Measurements from ENCODE around the gene TRIM33.

TRIM33 gene

GRCh38 chr1:114530224-114530623, 19.2 kb upstream of the TRIM33 start:
- no peaks in the 10 kb centered on the region for H3K36me3 Mint-ChIP-seq
- no peak overlapping the region for H3K4me3 Mint-ChIP-seq
- no peaks in the 10 kb centered on the region for H3K9me3 Mint-ChIP-seq (ENCODE audit: low read depth)
- H3K4me1 Mint-ChIP-seq (ENCODE audit: low read depth), result no peaks in the 10 kb centered on the region
- no peak overlapping the region for H3K27ac Mint-ChIP-seq
- H3K27me3 Mint-ChIP-seq, result no peaks in the 10 kb centered on the region

GRCh38 chr1:114524944-114525343, 13.9 kb upstream of the TRIM33 start:
- Mint-ChIP-seq H3K4me3 (no peak overlapping the region), H3K4me1 (ENCODE audit: low read depth) (no peaks in the 10 kb centered on the region), H3K9me3 (ENCODE audit: low read depth) (no peaks in the 10 kb centered on the region), H3K27ac (no peak overlapping the region), H3K27me3 (no peaks in the 10 kb centered on the region), H3K36me3 (no peaks in the 10 kb centered on the region)

- Mint-ChIP-seq H3K4me3 (no peak overlapping the region), H3K36me3 (no peaks in the 10 kb centered on the region), H3K4me1 (ENCODE audit: low read depth) (no peaks in the 10 kb centered on the region), H3K27ac (no peak overlapping the region), H3K9me3 (ENCODE audit: low read depth) (no peaks in the 10 kb centered on the region), H3K27me3 (no peaks in the 10 kb centered on the region)
These were observed 11.2 kb upstream of the TRIM33 start for GRCh38 chr1:114522264-114522575.

- Mint-ChIP-seq H3K4me1 (ENCODE audit: low read depth) (no peaks in the 10 kb centered on the region), H3K36me3 (no peaks in the 10 kb centered on the region), H3K4me3 (no peak overlapping the region), H3K27ac (no peak overlapping the region), H3K27me3 (no peaks in the 10 kb centered on the region), H3K9me3 (ENCODE audit: low read depth) (no peaks in the 10 kb centered on the region)
These were observed 10.6 kb upstream of the TRIM33 start for GRCh38 chr1:114521396-114522263.

- H3K27ac Mint-ChIP-seq, result no peak overlapping the region
- H3K9me3 Mint-ChIP-seq (ENCODE audit: low read depth), result no peaks in the 10 kb centered on the region
- H3K27me3 Mint-ChIP-seq, result no peaks in the 10 kb centered on the region
- no peaks in the 10 kb centered on the region for H3K36me3 Mint-ChIP-seq
- H3K4me1 Mint-ChIP-seq (ENCODE audit: low read depth), result peaks cover 6% of the 10 kb centered on the region
- H3K4me3 Mint-ChIP-seq, result no peak overlapping the region
These were observed 6.3 kb upstream of the TRIM33 start for GRCh38 chr1:114517348-114517747.

- Mint-ChIP-seq H3K4me1 (ENCODE audit: low read depth) (peaks cover 35% of the 10 kb centered on the region), H3K9me3 (ENCODE audit: low read depth) (no peaks in the 10 kb centered on the region), H3K27me3 (no peaks in the 10 kb centered on the region), H3K4me3 (peak overlapping the region; percentile 98), H3K27ac (peak overlapping the region; percentile 59), H3K36me3 (no peaks in the 10 kb centered on the region)
These were observed 1.7 kb upstream of the TRIM33 start for GRCh38 chr1:114512595-114513280.

GRCh38 chr1:114510274-114511031, 550 bp downstream of the TRIM33 start:
- H3K36me3 Mint-ChIP-seq, result peaks cover 2% of the 10 kb centered on the region
- peak overlapping the region; percentile 78 for H3K27ac Mint-ChIP-seq
- peak overlapping the region; percentile 92 for H3K4me3 Mint-ChIP-seq
- no peaks in the 10 kb centered on the region for H3K27me3 Mint-ChIP-seq
- peaks cover 53% of the 10 kb centered on the region for H3K4me1 Mint-ChIP-seq (ENCODE audit: low read depth)
- H3K9me3 Mint-ChIP-seq (ENCODE audit: low read depth), result no peaks in the 10 kb centered on the region

- peak overlapping the region; percentile 92 for H3K4me3 Mint-ChIP-seq
- H3K27me3 Mint-ChIP-seq, result no peaks in the 10 kb centered on the region
- H3K4me1 Mint-ChIP-seq (ENCODE audit: low read depth), result peaks cover 60% of the 10 kb centered on the region
- H3K36me3 Mint-ChIP-seq, result peaks cover 4% of the 10 kb centered on the region
- peak overlapping the region; percentile 78 for H3K27ac Mint-ChIP-seq
- H3K9me3 Mint-ChIP-seq (ENCODE audit: low read depth), result no peaks in the 10 kb centered on the region
These were observed 1.3 kb downstream of the TRIM33 start for GRCh38 chr1:114509596-114510273.

GRCh38 chr1:114508386-114508898, 2.6 kb downstream of the TRIM33 start:
- Mint-ChIP-seq H3K9me3 (ENCODE audit: low read depth) (no peaks in the 10 kb centered on the region), H3K4me3 (peak overlapping the region; percentile 92), H3K36me3 (peaks cover 4% of the 10 kb centered on the region), H3K27ac (peak overlapping the region; percentile 30), H3K27me3 (no peaks in the 10 kb centered on the region), H3K4me1 (ENCODE audit: low read depth) (peaks cover 71% of the 10 kb centered on the region)

- Mint-ChIP-seq H3K27me3 (no peaks in the 10 kb centered on the region), H3K36me3 (peaks cover 4% of the 10 kb centered on the region), H3K4me3 (peak overlapping the region; percentile 46), H3K4me1 (ENCODE audit: low read depth) (peaks cover 67% of the 10 kb centered on the region), H3K27ac (peak overlapping the region; percentile 25), H3K9me3 (ENCODE audit: low read depth) (no peaks in the 10 kb centered on the region)
These were observed 3.5 kb downstream of the TRIM33 start for GRCh38 chr1:114507513-114507912.

GRCh38 chr1:114505148-114505561, 5.8 kb downstream of the TRIM33 start:
- Mint-ChIP-seq H3K4me1 (ENCODE audit: low read depth) (peaks cover 75% of the 10 kb centered on the region), H3K36me3 (peaks cover 4% of the 10 kb centered on the region), H3K9me3 (ENCODE audit: low read depth) (no peaks in the 10 kb centered on the region), H3K4me3 (peak overlapping the region; percentile 30), H3K27me3 (no peaks in the 10 kb centered on the region), H3K27ac (no peak overlapping the region)

GRCh38 chr1:114503916-114504422, 7.0 kb downstream of the TRIM33 start:
- H3K27me3 Mint-ChIP-seq, result no peaks in the 10 kb centered on the region
- no peaks in the 10 kb centered on the region for H3K9me3 Mint-ChIP-seq (ENCODE audit: low read depth)
- H3K4me1 Mint-ChIP-seq (ENCODE audit: low read depth), result peaks cover 72% of the 10 kb centered on the region

GRCh38 chr1:114502080-114502479, 8.9 kb downstream of the TRIM33 start:
- Mint-ChIP-seq H3K27me3 (no peaks in the 10 kb centered on the region), H3K9me3 (ENCODE audit: low read depth) (no peaks in the 10 kb centered on the region), H3K36me3 (peaks cover 4% of the 10 kb centered on the region), H3K4me3 (no peak overlapping the region), H3K4me1 (ENCODE audit: low read depth) (peaks cover 66% of the 10 kb centered on the region), H3K27ac (no peak overlapping the region)

More at GRCh38 chr1:114503916-114504422, 7.0 kb downstream of the TRIM33 start:
- Mint-ChIP-seq H3K4me3 (no peak overlapping the region), H3K27ac (peak overlapping the region; percentile 41), H3K36me3 (peaks cover 4% of the 10 kb centered on the region)

- Mint-ChIP-seq H3K27ac (no peak overlapping the region), H3K9me3 (ENCODE audit: low read depth) (no peaks in the 10 kb centered on the region), H3K4me1 (ENCODE audit: low read depth) (peaks cover 56% of the 10 kb centered on the region), H3K27me3 (no peaks in the 10 kb centered on the region), H3K4me3 (no peak overlapping the region), H3K36me3 (no peaks in the 10 kb centered on the region)
These were observed 11.5 kb downstream of the TRIM33 start for GRCh38 chr1:114499478-114499877.

All from activated naive CD8-positive, alpha-beta T cell (primary cell).